ENCODE measurements around the gene FMN1. TPM values are rescaled to one million over a fixed set of nuclear protein-coding genes. Genes with fewer than 3 reads are reported as not detected.

Gene FMN1
- total and polyA plus RNA-seq, 10 donors, result 0.43 to 42.1 (median 8.6) TPM

DNA sequence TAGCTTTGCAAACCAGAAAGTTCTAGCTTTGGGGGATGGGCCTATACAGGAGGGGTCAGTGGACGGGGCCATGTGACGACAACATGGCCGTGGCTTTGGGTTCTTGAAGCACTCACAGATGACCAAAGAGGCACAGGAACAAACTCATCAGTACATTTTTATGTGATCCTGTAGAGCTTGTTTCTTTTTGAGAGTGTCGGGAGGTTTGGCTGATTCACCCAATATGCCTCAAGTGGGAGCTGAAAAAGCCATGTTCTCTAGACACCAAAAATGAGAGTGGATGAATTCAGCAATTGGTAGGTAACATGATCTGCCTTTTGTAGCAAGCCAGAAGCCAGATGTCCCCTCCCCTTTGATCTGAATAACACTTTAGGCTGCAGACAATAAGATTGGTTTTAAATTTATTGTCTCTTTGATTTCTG, 446.6 kb downstream of the FMN1 start:
- Histone ChIP-seq H3K27me3 (replicated peaks in 1 of 7) (peaks cover 0 to 5% (median 0%) of the 10 kb centered on the region in 7 donors), H3K4me3 (no peak overlapping the region), H3K27ac (no peak overlapping the region), H3K36me3 (no peaks in the 10 kb centered on the region), H3K9me3 (no peaks in the 10 kb centered on the region), H3K4me1 (no peaks in the 10 kb centered on the region)
- intact Hi-C loops (cut with DNase I; ENCODE audit: low total_unique reads), result no loop called here
- WGBS, 5 donors, result 87 to 92% (median 91%) methylated on average over 4 of the region's 4 CpGs
- DNase-seq, result no peak
- TF ChIP-seq POLR2AphosphoS5 (IDR thresholded peaks at IDR 0.05) (no peak), POLR2A (IDR thresholded peaks at IDR 0.05) (no peak)

DNA sequence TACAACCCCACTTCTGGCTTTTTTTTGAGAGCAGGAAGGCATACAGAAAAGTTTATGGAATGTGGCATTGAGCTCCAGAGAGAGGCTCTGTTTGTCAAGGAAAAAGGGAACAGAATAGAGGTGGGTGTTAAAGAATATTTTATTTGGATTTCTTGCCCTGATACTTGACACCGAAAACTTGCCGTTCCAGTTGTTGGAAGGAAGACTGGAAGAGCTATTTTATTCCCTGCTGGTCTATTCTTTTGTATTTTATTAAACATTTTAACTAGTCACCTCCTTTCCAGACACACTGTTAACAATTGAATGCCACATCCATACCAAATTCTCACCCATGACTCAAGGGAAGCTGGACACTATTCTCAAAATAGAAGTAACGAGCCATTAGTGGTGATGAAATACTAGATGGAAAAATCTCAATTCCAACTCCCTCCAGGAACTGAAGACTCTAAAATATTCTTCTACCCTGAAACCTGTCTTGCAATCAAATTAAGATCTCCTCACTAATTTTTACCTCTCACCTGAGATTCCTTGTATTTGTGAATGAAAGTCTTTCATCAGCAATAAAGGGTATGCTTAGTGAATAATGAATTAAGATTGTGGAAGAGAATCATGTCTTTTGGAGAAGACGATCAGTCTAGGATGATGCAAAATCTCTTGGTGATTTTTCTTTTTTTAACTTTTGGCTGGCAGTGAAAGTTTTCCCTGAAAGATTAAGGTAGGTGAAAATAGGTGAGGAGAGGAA, 448.2 kb downstream of the FMN1 start:
- H3K4me1 ChIP-seq, result no peaks in the 10 kb centered on the region
- H3K36me3 ChIP-seq, result no peaks in the 10 kb centered on the region
- H3K9me3 ChIP-seq, result no peaks in the 10 kb centered on the region
- 81 to 92% (median 88%) methylated on average over 4 of the region's 4 CpGs for WGBS, 5 donors
- no peak for DNase-seq
- TF ChIP-seq POLR2A (IDR thresholded peaks at IDR 0.05) (no peak), POLR2AphosphoS5 (IDR thresholded peaks at IDR 0.05) (no peak)
- TF ChIP-seq, protein P1, sequence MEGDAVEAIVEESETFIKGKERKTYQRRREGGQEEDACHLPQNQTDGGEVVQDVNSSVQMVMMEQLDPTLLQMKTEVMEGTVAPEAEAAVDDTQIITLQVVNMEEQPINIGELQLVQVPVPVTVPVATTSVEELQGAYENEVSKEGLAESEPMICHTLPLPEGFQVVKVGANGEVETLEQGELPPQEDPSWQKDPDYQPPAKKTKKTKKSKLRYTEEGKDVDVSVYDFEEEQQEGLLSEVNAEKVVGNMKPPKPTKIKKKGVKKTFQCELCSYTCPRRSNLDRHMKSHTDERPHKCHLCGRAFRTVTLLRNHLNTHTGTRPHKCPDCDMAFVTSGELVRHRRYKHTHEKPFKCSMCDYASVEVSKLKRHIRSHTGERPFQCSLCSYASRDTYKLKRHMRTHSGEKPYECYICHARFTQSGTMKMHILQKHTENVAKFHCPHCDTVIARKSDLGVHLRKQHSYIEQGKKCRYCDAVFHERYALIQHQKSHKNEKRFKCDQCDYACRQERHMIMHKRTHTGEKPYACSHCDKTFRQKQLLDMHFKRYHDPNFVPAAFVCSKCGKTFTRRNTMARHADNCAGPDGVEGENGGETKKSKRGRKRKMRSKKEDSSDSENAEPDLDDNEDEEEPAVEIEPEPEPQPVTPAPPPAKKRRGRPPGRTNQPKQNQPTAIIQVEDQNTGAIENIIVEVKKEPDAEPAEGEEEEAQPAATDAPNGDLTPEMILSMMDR (IDR thresholded peaks at IDR 0.05 in 8 of 11, conservative IDR thresholded peaks at IDR 0.05 in 3 of 11), result no peak
- no peak overlapping the region for H3K27ac ChIP-seq
- H3K4me3 ChIP-seq, result no peak overlapping the region
- H3K27me3 ChIP-seq (replicated peaks in 1 of 7), result peaks cover 0 to 5% (median 0%) of the 10 kb centered on the region in 7 donors
- intact Hi-C loops (cut with DNase I; ENCODE audit: low total_unique reads), result no loop called here

DNA sequence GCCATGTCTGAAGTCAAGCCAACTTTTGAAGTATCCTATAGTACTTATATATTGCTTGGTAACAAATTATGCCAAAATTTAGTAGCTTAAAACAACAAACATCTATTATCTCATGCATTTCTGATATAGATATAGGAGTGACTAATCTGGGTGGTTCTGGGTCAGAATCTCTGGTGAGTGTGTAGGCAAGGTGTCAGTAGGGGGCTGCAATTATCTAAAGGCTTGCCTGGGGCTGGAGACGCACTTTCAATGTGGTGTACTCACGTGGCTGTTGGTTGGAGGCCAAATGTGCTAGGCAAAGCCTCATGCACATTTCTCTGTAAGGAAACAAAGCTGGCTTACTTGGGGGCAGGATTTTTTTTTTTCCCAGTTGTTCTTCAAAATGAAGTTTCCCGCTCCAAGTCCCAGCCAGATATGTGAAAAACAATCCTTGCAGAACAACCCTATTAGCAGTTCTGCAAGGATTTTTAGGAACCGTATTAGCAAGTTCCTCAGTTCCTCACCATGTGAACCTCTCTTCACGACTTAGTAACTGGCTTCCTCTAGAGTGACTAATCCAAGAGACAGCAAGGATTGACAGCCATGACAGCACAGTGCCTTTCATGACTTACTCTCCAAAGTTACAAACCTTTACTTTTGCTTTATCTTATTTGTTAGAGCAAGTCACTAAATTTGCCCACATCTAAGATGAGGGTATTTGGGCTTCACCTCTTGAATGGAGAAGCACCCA, 450.9 kb downstream of the FMN1 start:
- DNase-seq, result no peak
- H3K36me3 ChIP-seq, result no peaks in the 10 kb centered on the region
- no peaks in the 10 kb centered on the region for H3K4me1 ChIP-seq
- no peak overlapping the region for H3K4me3 ChIP-seq
- H3K27ac ChIP-seq, result no peak overlapping the region
- WGBS, 5 donors, result 57 to 80% (median 58%) methylated on average over 4 to 5 of the region's 5 CpGs
- H3K9me3 ChIP-seq, result peaks cover 0 to 13% (median 3%) of the 10 kb centered on the region in 8 donors
- intact Hi-C loops (cut with DNase I; ENCODE audit: low total_unique reads), result no loop called here
- H3K27me3 ChIP-seq (replicated peaks in 1 of 7), result no peaks in the 10 kb centered on the region
- TF ChIP-seq, protein P1 (IDR thresholded peaks at IDR 0.05 in 8 of 11, conservative IDR thresholded peaks at IDR 0.05 in 3 of 11), result no peak
- no peak for TF ChIP-seq POLR2A (IDR thresholded peaks at IDR 0.05)
- TF ChIP-seq POLR2AphosphoS5 (IDR thresholded peaks at IDR 0.05), result no peak

DNA sequence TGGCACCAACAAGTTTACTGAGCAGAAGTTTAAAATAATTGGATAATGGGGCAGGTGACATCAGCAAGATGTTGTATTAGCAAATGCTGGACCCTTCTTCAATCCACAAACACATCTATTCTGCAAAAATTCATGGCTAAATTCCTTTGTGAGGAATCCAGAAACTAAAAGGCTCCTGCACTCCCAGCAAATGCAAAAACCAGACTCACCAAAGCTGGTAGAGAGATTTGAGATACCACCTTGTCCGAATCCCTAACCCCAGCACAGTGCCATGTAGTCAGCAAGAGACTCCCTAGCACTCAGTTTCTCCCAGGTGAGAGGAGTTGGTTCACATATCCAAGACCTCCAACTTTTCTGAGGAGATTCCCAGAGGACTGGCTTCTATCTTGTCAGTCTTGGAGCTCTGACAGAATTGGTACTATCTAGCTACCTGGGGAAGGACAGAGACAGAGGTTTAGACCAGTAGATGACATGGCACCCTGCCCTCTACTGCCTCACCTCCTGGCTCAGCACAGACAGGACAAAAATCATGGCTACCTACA, 454.9 kb downstream of the FMN1 start:
- no peak for DNase-seq
- WGBS, 5 donors, result 77 to 88% (median 82%) methylated on average over 1 of the region's 1 CpG
- Histone ChIP-seq H3K4me1 (no peaks in the 10 kb centered on the region), H3K4me3 (no peak overlapping the region), H3K27me3 (replicated peaks in 1 of 7) (peaks cover 0 to 12% (median 0%) of the 10 kb centered on the region in 7 donors), H3K36me3 (no peaks in the 10 kb centered on the region), H3K9me3 (peaks cover 0 to 13% (median 3%) of the 10 kb centered on the region in 8 donors), H3K27ac (no peak overlapping the region)
- TF ChIP-seq, protein P1 (IDR thresholded peaks at IDR 0.05 in 8 of 11, conservative IDR thresholded peaks at IDR 0.05 in 3 of 11), result no peak
- TF ChIP-seq POLR2AphosphoS5 (IDR thresholded peaks at IDR 0.05) (no peak), POLR2A (IDR thresholded peaks at IDR 0.05) (no peak)
- intact Hi-C loops (cut with DNase I; ENCODE audit: low total_unique reads), result no loop called here
